ENCODE results near the gene KCNQ1OT1. TPM values are rescaled to one million over a fixed set of nuclear protein-coding genes. Genes with fewer than 3 reads are reported as not detected.
A peak's percentile ranks its signal among the peaks of the same experiment; 100 is the strongest.

Gene KCNQ1OT1
- polyA plus RNA-seq, 1 of the 3 experiments (the other 2 are of a cell fraction) = 0.03 TPM

GRCh38 chr11:2698386-2699184 lies 1.2 kb downstream of the KCNQ1OT1 start:
- H4K20me1 ChIP-seq (ENCODE audit: insufficient read depth) = peaks cover 50% of the 10 kb centered on the region
- no peaks in the 10 kb centered on the region for H3K36me3 ChIP-seq (replicated peaks in 1 of 2; ENCODE audit: control insufficient read depth in 1 of 2, insufficient read depth in 2 of 2, low read length in 1 of 2)
- WGBS (ENCODE audit: low lambda C conversion rate) = 48% methylated on average over 18 of the region's 20 CpGs
- no peaks in the 10 kb centered on the region for H3K9me2 ChIP-seq
- H3K27me3 ChIP-seq (ENCODE audit: insufficient read depth) = no peaks in the 10 kb centered on the region
- peak overlapping the region; percentile 67 to 70 for H3K4me3 ChIP-seq (ENCODE audit: low read depth in 2 of 2, low read length in 1 of 2)
- TF ChIP-seq PBX3 (IDR thresholded peaks at IDR 0.05) (no peak), RAD21 (IDR thresholded peaks at IDR 0.05; ENCODE audit: low read length) (no peak; the same call in 1 of the 2 replicates), TAF1 (IDR thresholded peaks at IDR 0.05; ENCODE audit: borderline replicate concordance, low read depth, low read length) (no peak), MXI1 (IDR thresholded peaks at IDR 0.05; ENCODE audit: low read depth, low read length) (no peak)
- no peak for DNase-seq
- H2AFZ ChIP-seq (ENCODE audit: low read depth) = no peak overlapping the region
- peaks cover 61% of the 10 kb centered on the region for H3K79me2 ChIP-seq (ENCODE audit: insufficient read depth)
- CTCF ChIA-PET = interaction anchor here (0.9 to 2.0 kb wide), 2 partner anchors 166 to 190 kb away, joined by 6 to 7 read pairs; no protein-coding TSS in a partner anchor
- peaks cover 0 to 24% of the 10 kb centered on the region in 2 experiments; a peak in 1 of 4 replicates for H3K4me1 ChIP-seq (ENCODE audit: control insufficient read depth in 1 of 2, insufficient read depth in 2 of 2, low read depth in 1 of 2, low read length in 1 of 2)
- no peaks in the 10 kb centered on the region for H3K9me3 ChIP-seq
- H3K27ac ChIP-seq (ENCODE audit: low read depth in 2 of 2, low read length in 1 of 2) = no peak overlapping the region; a peak in 1 of 4 replicates
- POLR2A ChIA-PET = interaction anchor here (0.7 to 2.0 kb wide), 4 partner anchors 8 to 97 kb away, joined by 4 to 16 read pairs (median 6); no protein-coding TSS in a partner anchor
- no peaks in the 10 kb centered on the region for H3F3A ChIP-seq (replicated peaks; ENCODE audit: insufficient read depth)
- H3K4me2 ChIP-seq = peak overlapping the region; percentile 85
- H3K9ac ChIP-seq = peak overlapping the region; percentile 78

DNA sequence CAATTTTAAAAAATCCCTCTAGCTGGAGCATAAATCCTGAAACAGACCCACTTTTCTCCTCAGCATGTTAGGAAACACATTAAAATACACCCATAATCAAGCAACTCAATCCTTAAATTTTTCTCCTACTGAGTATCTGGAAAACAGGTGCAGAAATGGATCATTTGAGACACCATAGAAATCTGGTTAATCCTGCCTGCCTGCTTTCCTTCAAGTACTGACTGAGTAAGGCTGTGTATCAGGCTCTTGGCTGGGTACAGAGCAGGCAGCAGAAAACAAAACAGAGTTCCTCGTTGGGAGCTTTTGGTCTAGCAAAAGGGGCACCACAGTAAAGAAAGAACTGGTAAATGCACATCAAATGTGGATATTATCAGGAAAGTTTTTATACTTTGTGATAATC lies 1.9 kb downstream of the KCNQ1OT1 start:
- Histone ChIP-seq H3K9ac (no peak overlapping the region), H3K9me2 (no peaks in the 10 kb centered on the region), H3K4me1 (ENCODE audit: control insufficient read depth in 1 of 2, insufficient read depth in 2 of 2, low read depth in 1 of 2, low read length in 1 of 2) (peaks cover 0 to 24% of the 10 kb centered on the region in 2 experiments; a peak in 1 of 4 replicates), H3K27ac (ENCODE audit: low read depth in 2 of 2, low read length in 1 of 2) (no peak overlapping the region), H4K20me1 (ENCODE audit: insufficient read depth) (peaks cover 57% of the 10 kb centered on the region), H3K4me2 (peak overlapping the region; percentile 85), H3K9me3 (no peaks in the 10 kb centered on the region), H3F3A (replicated peaks; ENCODE audit: insufficient read depth) (no peaks in the 10 kb centered on the region), H3K79me2 (ENCODE audit: insufficient read depth) (peaks cover 67% of the 10 kb centered on the region), H2AFZ (ENCODE audit: low read depth) (no peak overlapping the region), H3K27me3 (ENCODE audit: insufficient read depth) (no peaks in the 10 kb centered on the region), H3K36me3 (replicated peaks in 1 of 2; ENCODE audit: control insufficient read depth in 1 of 2, insufficient read depth in 2 of 2, low read length in 1 of 2) (no peaks in the 10 kb centered on the region), H3K4me3 (ENCODE audit: low read depth in 2 of 2, low read length in 1 of 2) (peak overlapping the region; percentile 67 to 70; a peak in 3 of 4 replicates)
- ChIA-PET POLR2A (no interaction called here), CTCF (interaction anchor here (0.9 to 1.0 kb wide), 2 partner anchors 121 to 191 kb away, joined by 3 to 6 read pairs; no protein-coding TSS in a partner anchor)
- 36% methylated on average over 1 of the region's 1 CpG for WGBS (ENCODE audit: low lambda C conversion rate)
- no peak for DNase-seq
- TF ChIP-seq ZBTB33 (IDR thresholded peaks at IDR 0.05; ENCODE audit: borderline replicate concordance, low read depth) (no peak), USF1 (IDR thresholded peaks at IDR 0.05; ENCODE audit: borderline replicate concordance, low read depth) (no peak), POLR2AphosphoS5 (IDR thresholded peaks at IDR 0.05; ENCODE audit: low read depth, low read length) (no peak), USF2 (IDR thresholded peaks at IDR 0.05; ENCODE audit: borderline replicate concordance, low read depth, low read length) (no peak), GABPA (IDR thresholded peaks at IDR 0.05; ENCODE audit: low read depth) (no peak), RCOR1 (IDR thresholded peaks at IDR 0.05; ENCODE audit: low read length) (no peak), FOXJ3 (CRISPR knock-in tag; IDR thresholded peaks at IDR 0.05) (no peak), EZH2phosphoT487 (IDR thresholded peaks at IDR 0.05; ENCODE audit: borderline replicate concordance, low read depth) (no peak), PBX3 (IDR thresholded peaks at IDR 0.05) (no peak), EP300 (IDR thresholded peaks at IDR 0.05; ENCODE audit: borderline replicate concordance in 1 of 2, low read depth in 1 of 2, low read length in 1 of 2) (no peak), RXRA (IDR thresholded peaks at IDR 0.05; ENCODE audit: borderline replicate concordance, low read depth) (no peak), RFX5 (IDR thresholded peaks at IDR 0.05; ENCODE audit: low read length) (no peak), NFIC (IDR thresholded peaks at IDR 0.05; ENCODE audit: borderline replicate concordance) (no peak), SIN3A (IDR thresholded peaks at IDR 0.05; ENCODE audit: borderline replicate concordance, low read depth, low read length) (no peak), NRF1 (IDR thresholded peaks at IDR 0.05; ENCODE audit: low read depth, low read length) (no peak), MEF2A (IDR thresholded peaks at IDR 0.05; ENCODE audit: borderline replicate concordance, low read depth) (no peak), TCF12 (IDR thresholded peaks at IDR 0.05) (no peak)

Measured in SK-N-SH (cell line).